ENCODE data around the gene OVOL3.

Gene OVOL3

DNA sequence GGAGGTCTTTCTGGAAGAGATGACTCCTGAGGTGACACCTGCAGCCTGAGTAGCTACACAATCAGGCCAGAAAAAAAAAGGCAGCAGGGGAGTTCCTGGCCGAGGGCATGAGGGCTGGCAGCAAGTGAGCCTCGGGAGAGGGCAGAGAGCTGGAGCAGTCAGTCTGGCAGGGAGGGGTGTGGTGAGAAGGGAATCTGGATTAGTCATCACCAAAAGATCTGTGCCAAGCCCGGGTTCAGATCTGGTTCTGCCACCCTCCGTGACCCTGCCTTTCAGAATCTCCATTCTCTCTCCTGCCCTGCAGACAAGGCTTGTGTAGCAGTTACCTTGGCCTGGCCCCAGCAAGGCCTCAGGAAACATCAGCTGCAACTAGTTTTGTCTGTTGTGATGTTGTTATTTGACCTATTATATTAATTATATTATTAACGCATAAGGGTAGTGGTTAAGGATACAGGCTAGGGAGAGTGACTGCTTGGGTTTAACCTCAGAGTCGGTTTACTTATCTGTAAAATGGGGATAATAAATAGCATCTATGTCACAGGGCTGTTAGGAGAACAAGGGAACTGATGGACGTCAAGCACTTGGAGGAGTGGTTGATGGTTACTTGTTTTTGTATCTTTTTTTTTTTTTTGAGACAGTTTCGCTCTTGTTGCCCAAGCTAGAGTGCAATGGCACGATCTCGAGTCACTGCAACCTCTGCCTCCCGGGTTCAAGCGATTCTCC is 26.2 kb downstream of the OVOL3 start:
- peak in 1 of 2 donors; percentile 30 for DNase-seq

- DNase-seq, result no peak
Measured at GRCh38 chr19:36139120-36139472, 28.2 kb downstream of the OVOL3 start.

DNA sequence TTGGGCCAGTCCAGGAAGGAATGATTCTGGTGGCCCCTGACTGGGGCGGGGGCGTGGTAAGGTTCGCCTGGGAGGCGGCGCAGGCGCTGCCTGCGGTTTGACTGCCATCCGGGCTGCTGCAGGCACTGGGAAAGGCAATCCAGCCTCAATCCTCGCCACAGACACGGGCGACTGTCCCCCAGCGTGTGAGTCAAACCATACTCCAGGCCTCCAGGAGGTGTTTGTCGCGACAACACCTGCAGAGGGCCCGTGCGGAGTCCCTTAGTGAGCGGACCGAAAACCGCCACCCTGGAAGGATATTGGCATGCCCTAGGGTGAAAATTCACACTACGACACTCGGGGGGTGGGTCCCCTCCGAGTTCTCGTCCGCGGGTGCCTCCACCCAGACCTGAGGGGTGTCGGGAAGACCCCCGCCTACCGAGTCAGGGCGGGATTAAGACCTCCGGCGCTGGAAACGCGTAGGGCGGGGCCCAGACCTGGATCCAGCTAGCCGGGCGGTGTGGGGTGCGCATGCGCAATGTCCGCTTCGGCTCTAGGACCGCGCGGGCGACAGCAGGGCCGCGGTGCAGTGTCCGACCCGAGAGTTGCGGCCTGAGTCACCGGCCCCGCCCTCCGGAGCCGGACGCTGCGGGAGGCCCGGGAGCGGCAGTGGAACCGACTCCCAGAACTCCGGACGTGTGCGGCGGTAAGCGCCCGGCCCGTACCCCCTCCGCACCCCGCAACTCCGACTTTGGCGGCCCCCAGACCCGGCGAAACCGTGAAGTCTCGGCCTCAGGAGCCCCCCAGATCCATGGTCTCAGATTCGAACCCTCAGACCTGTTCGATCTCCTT is 28.7 kb downstream of the OVOL3 start, which contains the start of gene CAPNS1:
CAPNS1 (plus strand) TSS at position 594 of the 831 bp plus-strand sequence. CDS start 946 bp downstream, outside the sequence.
- DNase-seq, result peak; percentile 92 to 94

DNA sequence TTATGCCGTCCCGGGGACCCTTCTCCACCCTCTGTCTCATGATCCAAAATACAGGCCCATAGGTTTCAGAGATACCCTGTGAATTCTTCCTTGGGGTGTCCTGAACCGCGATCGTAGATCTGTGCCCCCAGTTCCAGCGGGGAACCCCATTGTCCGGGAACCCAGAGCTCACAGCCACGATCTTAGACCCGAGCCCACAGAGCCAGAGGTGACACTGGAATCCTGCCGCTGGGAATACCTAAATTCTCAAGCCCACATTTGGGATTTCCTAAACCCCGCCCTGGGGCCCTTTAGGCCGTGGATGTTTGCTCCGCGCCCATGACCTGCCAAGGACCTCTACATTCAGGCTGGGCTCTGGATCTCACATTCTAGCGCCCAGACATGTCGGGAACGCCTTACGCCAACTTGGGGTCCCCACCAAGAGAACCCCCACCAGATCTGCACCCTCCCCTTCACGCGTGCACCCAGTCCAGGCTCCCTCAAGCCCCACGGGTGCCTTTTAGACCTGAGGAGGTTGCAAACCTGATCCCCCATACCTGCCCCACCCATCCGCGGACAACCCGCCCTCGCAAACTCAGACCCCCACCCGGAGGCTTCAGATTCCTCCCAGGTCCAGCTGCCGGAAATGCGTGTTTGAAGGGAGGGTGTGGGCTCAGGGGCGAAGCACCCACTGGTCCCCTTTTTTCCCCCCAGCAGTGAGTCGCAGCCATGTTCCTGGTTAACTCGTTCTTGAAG is 29.5 kb downstream of the OVOL3 start:
- DNase-seq, result peak in 1 of 2 donors; percentile 71

GRCh38 chr19:36141039-36141927 is 30.3 kb downstream of the OVOL3 start:
- peak; percentile 88 to 95 for DNase-seq

- DNase-seq, result no peak
Measured at GRCh38 chr19:36142046-36142445, 31.1 kb downstream of the OVOL3 start.

- DNase-seq, result no peak
Measured at GRCh38 chr19:36142496-36142895, 31.6 kb downstream of the OVOL3 start.

DNA sequence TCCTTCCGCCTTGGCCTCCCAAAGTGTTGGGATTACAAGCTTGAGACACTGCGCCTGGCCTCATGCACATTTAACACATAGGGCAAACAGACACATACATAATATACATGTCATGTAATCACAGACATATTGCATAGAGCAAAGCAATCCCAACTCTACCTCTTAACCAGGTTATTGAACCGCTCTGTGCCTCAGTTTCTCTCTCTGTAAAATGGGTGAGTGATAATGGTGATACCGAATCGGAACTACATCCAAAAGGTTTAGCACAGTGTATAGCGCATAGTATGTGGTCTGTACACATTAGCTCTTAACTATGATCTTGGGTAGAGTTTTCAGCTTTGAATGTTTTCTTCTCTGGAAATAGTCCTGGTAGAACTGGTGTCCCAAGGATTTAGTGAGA is 33.7 kb downstream of the OVOL3 start:
- DNase-seq, result no peak

GRCh38 chr19:36149673-36150406 is 38.9 kb downstream of the OVOL3 start:
- DNase-seq, result no peak

DNA sequence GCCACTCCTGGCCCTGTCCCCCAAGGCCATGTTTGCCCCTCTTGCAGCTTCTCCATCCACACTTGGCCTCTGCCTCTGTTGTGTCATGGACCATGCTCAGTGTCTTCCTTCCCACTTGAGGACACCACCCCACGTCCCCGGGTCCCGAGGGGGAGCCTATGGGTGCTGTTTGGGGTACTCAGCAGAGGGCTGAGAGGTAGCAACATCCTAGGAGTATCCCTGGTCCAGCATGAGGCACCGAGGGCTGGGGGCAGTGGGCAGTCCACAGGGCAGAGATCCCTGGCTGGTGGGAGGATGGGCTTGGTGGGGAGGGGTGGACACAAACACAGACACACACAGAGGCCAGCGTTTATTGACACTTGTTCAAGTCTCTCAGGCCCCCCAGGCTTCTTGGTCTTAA is 39.6 kb downstream of the OVOL3 start:
- no peak for DNase-seq

GRCh38 chr19:36151144-36152018 is 40.4 kb downstream of the OVOL3 start:
- no peak for DNase-seq

GRCh38 chr19:36152019-36152351 is 41.0 kb downstream of the OVOL3 start:
- no peak for DNase-seq

- no peak for DNase-seq
Measured at GRCh38 chr19:36152352-36153091, 41.6 kb downstream of the OVOL3 start, which contains the start of gene COX7A1. Gene COX7A1 (minus strand): TSS chr19:36152447. CDS start chr19:36152407, 40 bp downstream.

- DNase-seq, result no peak
Measured at GRCh38 chr19:36153126-36153525, 42.2 kb downstream of the OVOL3 start.

- no peak for DNase-seq
Measured at GRCh38 chr19:36160821-36161596, 50.1 kb downstream of the OVOL3 start.
